ENCODE results near the gene STH. TPM values are rescaled to one million over a fixed set of nuclear protein-coding genes. Genes with fewer than 3 reads are reported as not detected.

STH gene
- total RNA-seq, 2 donors from 2014 or later, result not detected

- no peak overlapping the region for H3K27ac Mint-ChIP-seq
- ATAC-seq, result no peak
- DNase-seq, result no peak
- H3K4me1 Mint-ChIP-seq, result peaks cover 27% of the 10 kb centered on the region
- no peaks in the 10 kb centered on the region for H3K27me3 Mint-ChIP-seq
- H3K4me3 Mint-ChIP-seq, result no peak overlapping the region
- H3K36me3 Mint-ChIP-seq (ENCODE audit: low read depth), result peaks cover 14% of the 10 kb centered on the region
- H3K9me3 ChIP-seq (ENCODE audit: control insufficient read depth, low read length, poor library complexity, severe bottlenecking), result no peaks in the 10 kb centered on the region
These were observed 32.9 kb downstream of the STH start for GRCh38 chr17:46031920-46032319.

GRCh38 chr17:46032909-46033308, 33.9 kb downstream of the STH start:
- DNase-seq, result no peak
- ATAC-seq, result no peak
- peak overlapping the region; percentile 94 for H3K27ac Mint-ChIP-seq

GRCh38 chr17:46033392-46033791, 34.3 kb downstream of the STH start:
- DNase-seq, result no peak
- Mint-ChIP-seq H3K4me1 (peaks cover 31% of the 10 kb centered on the region), H3K27me3 (no peaks in the 10 kb centered on the region)

More at GRCh38 chr17:46032909-46033308, 33.9 kb downstream of the STH start:
- H3K27me3 Mint-ChIP-seq, result no peaks in the 10 kb centered on the region
- peaks cover 26% of the 10 kb centered on the region for H3K4me1 Mint-ChIP-seq
- H3K9me3 ChIP-seq (ENCODE audit: control insufficient read depth, low read length, poor library complexity, severe bottlenecking), result no peaks in the 10 kb centered on the region
- no peak overlapping the region for H3K4me3 Mint-ChIP-seq
- H3K36me3 Mint-ChIP-seq (ENCODE audit: low read depth), result peaks cover 14% of the 10 kb centered on the region

GRCh38 chr17:46035112-46035818, 36.2 kb downstream of the STH start:
- ATAC-seq (peak; percentile 83), DNase-seq (no peak)

More at GRCh38 chr17:46033392-46033791, 34.3 kb downstream of the STH start:
- ATAC-seq, result no peak
- peak overlapping the region; percentile 94 for H3K27ac Mint-ChIP-seq
- H3K9me3 ChIP-seq (ENCODE audit: control insufficient read depth, low read length, poor library complexity, severe bottlenecking), result no peaks in the 10 kb centered on the region
- H3K4me3 Mint-ChIP-seq, result no peak overlapping the region
- peaks cover 19% of the 10 kb centered on the region for H3K36me3 Mint-ChIP-seq (ENCODE audit: low read depth)

GRCh38 chr17:46036491-46036890, 37.4 kb downstream of the STH start:
- H3K27me3 Mint-ChIP-seq, result no peaks in the 10 kb centered on the region
- H3K4me3 Mint-ChIP-seq, result no peak overlapping the region
- H3K36me3 Mint-ChIP-seq (ENCODE audit: low read depth), result peaks cover 14% of the 10 kb centered on the region
- peaks cover 17% of the 10 kb centered on the region for H3K4me1 Mint-ChIP-seq
- DNase-seq (no peak), ATAC-seq (no peak)
- no peaks in the 10 kb centered on the region for H3K9me3 ChIP-seq (ENCODE audit: control insufficient read depth, low read length, poor library complexity, severe bottlenecking)
- peak overlapping the region; percentile 21 for H3K27ac Mint-ChIP-seq

More at GRCh38 chr17:46035112-46035818, 36.2 kb downstream of the STH start:
- no peaks in the 10 kb centered on the region for H3K9me3 ChIP-seq (ENCODE audit: control insufficient read depth, low read length, poor library complexity, severe bottlenecking)
- no peak overlapping the region for H3K4me3 Mint-ChIP-seq
- H3K4me1 Mint-ChIP-seq, result peaks cover 24% of the 10 kb centered on the region
- peaks cover 19% of the 10 kb centered on the region for H3K36me3 Mint-ChIP-seq (ENCODE audit: low read depth)
- peak overlapping the region; percentile 94 for H3K27ac Mint-ChIP-seq
- no peaks in the 10 kb centered on the region for H3K27me3 Mint-ChIP-seq

- no peak for ATAC-seq
- Mint-ChIP-seq H3K27ac (peak overlapping the region; percentile 90), H3K4me1 (peaks cover 17% of the 10 kb centered on the region), H3K27me3 (no peaks in the 10 kb centered on the region), H3K4me3 (no peak overlapping the region), H3K36me3 (ENCODE audit: low read depth) (peaks cover 14% of the 10 kb centered on the region)
- no peaks in the 10 kb centered on the region for H3K9me3 ChIP-seq (ENCODE audit: control insufficient read depth, low read length, poor library complexity, severe bottlenecking)
- no peak for DNase-seq
These were observed 38.7 kb downstream of the STH start for GRCh38 chr17:46037722-46038255.

GRCh38 chr17:46038414-46038813, 39.4 kb downstream of the STH start:
- DNase-seq (no peak), ATAC-seq (no peak)
- peak overlapping the region; percentile 90 for H3K27ac Mint-ChIP-seq
- H3K36me3 Mint-ChIP-seq (ENCODE audit: low read depth), result peaks cover 11% of the 10 kb centered on the region
- H3K4me1 Mint-ChIP-seq, result peaks cover 19% of the 10 kb centered on the region
- H3K9me3 ChIP-seq (ENCODE audit: control insufficient read depth, low read length, poor library complexity, severe bottlenecking), result no peaks in the 10 kb centered on the region
- no peak overlapping the region for H3K4me3 Mint-ChIP-seq
- H3K27me3 Mint-ChIP-seq, result no peaks in the 10 kb centered on the region

GRCh38 chr17:46038937-46039336, 39.9 kb downstream of the STH start:
- Mint-ChIP-seq H3K36me3 (ENCODE audit: low read depth) (peaks cover 11% of the 10 kb centered on the region), H3K4me1 (peaks cover 20% of the 10 kb centered on the region), H3K27me3 (no peaks in the 10 kb centered on the region), H3K27ac (no peak overlapping the region), H3K4me3 (no peak overlapping the region)
- DNase-seq, result no peak
- H3K9me3 ChIP-seq (ENCODE audit: control insufficient read depth, low read length, poor library complexity, severe bottlenecking), result no peaks in the 10 kb centered on the region
- ATAC-seq, result no peak

GRCh38 chr17:46039592-46040186, 40.6 kb downstream of the STH start:
- ATAC-seq (no peak), DNase-seq (no peak)
- peaks cover 21% of the 10 kb centered on the region for H3K4me1 Mint-ChIP-seq
- H3K9me3 ChIP-seq (ENCODE audit: control insufficient read depth, low read length, poor library complexity, severe bottlenecking), result no peaks in the 10 kb centered on the region
- peaks cover 8% of the 10 kb centered on the region for H3K36me3 Mint-ChIP-seq (ENCODE audit: low read depth)
- no peaks in the 10 kb centered on the region for H3K27me3 Mint-ChIP-seq
- H3K4me3 Mint-ChIP-seq, result no peak overlapping the region
- peak overlapping the region; percentile 41 for H3K27ac Mint-ChIP-seq

GRCh38 chr17:46042246-46042645, 43.2 kb downstream of the STH start:
- no peak for DNase-seq
- peaks cover 20% of the 10 kb centered on the region for H3K4me1 Mint-ChIP-seq
- H3K36me3 Mint-ChIP-seq (ENCODE audit: low read depth), result peaks cover 7% of the 10 kb centered on the region

GRCh38 chr17:46042925-46043324, 43.9 kb downstream of the STH start:
- Mint-ChIP-seq H3K27ac (peak overlapping the region; percentile 81), H3K4me1 (peaks cover 20% of the 10 kb centered on the region)

More at GRCh38 chr17:46042246-46042645, 43.2 kb downstream of the STH start:
- no peak overlapping the region for H3K4me3 Mint-ChIP-seq
- no peaks in the 10 kb centered on the region for H3K9me3 ChIP-seq (ENCODE audit: control insufficient read depth, low read length, poor library complexity, severe bottlenecking)
- no peak for ATAC-seq
- H3K27ac Mint-ChIP-seq, result no peak overlapping the region
- no peaks in the 10 kb centered on the region for H3K27me3 Mint-ChIP-seq

GRCh38 chr17:46043606-46044005, 44.6 kb downstream of the STH start:
- H3K9me3 ChIP-seq (ENCODE audit: control insufficient read depth, low read length, poor library complexity, severe bottlenecking), result no peaks in the 10 kb centered on the region
- ATAC-seq (no peak), DNase-seq (no peak)
- peak overlapping the region; percentile 81 for H3K27ac Mint-ChIP-seq
- no peaks in the 10 kb centered on the region for H3K27me3 Mint-ChIP-seq
- H3K36me3 Mint-ChIP-seq (ENCODE audit: low read depth), result peaks cover 2% of the 10 kb centered on the region
- H3K4me1 Mint-ChIP-seq, result peaks cover 16% of the 10 kb centered on the region
- no peak overlapping the region for H3K4me3 Mint-ChIP-seq

More at GRCh38 chr17:46042925-46043324, 43.9 kb downstream of the STH start:
- H3K36me3 Mint-ChIP-seq (ENCODE audit: low read depth), result peaks cover 7% of the 10 kb centered on the region
- H3K27me3 Mint-ChIP-seq, result no peaks in the 10 kb centered on the region
- no peak for ATAC-seq
- H3K4me3 Mint-ChIP-seq, result no peak overlapping the region
- DNase-seq, result no peak
- no peaks in the 10 kb centered on the region for H3K9me3 ChIP-seq (ENCODE audit: control insufficient read depth, low read length, poor library complexity, severe bottlenecking)

GRCh38 chr17:46044286-46044928, 45.4 kb downstream of the STH start:
- no peaks in the 10 kb centered on the region for H3K27me3 Mint-ChIP-seq
- H3K4me1 Mint-ChIP-seq, result peaks cover 16% of the 10 kb centered on the region
- H3K9me3 ChIP-seq (ENCODE audit: control insufficient read depth, low read length, poor library complexity, severe bottlenecking), result no peaks in the 10 kb centered on the region
- ATAC-seq, result peak; percentile 65
- H3K4me3 Mint-ChIP-seq, result no peak overlapping the region
- peak in 1 of 3 donors; percentile 36 for DNase-seq
- H3K36me3 Mint-ChIP-seq (ENCODE audit: low read depth), result peaks cover 2% of the 10 kb centered on the region
- peak overlapping the region; percentile 81 for H3K27ac Mint-ChIP-seq

Measured in T-helper 17 cell (primary cell).